ENCODE results near the gene ATXN3L.
"Not testable (repeated sequence)": the region's sequence is repeated elsewhere in the genome, so short reads cannot be mapped to it uniquely, and the experiment has no call there.

Gene ATXN3L

GRCh38 chrX:13305108-13305507 is 14.7 kb downstream of the ATXN3L start:
- no peak for DNase-seq (ENCODE audit: low read depth, low spot score)

- no peak for DNase-seq (ENCODE audit: low read depth, low spot score)
These were observed 15.8 kb downstream of the ATXN3L start for GRCh38 chrX:13304052-13304451.

GRCh38 chrX:13303248-13303647 is 16.6 kb downstream of the ATXN3L start:
- DNase-seq (ENCODE audit: low read depth, low spot score), result not testable (repeated sequence)

- DNase-seq (ENCODE audit: low read depth, low spot score), result no peak
These were observed 21.0 kb downstream of the ATXN3L start for GRCh38 chrX:13298836-13299235.

- DNase-seq (ENCODE audit: low read depth, low spot score), result no peak
These were observed 24.0 kb downstream of the ATXN3L start for GRCh38 chrX:13295841-13296240.

GRCh38 chrX:13293700-13294099 is 26.2 kb downstream of the ATXN3L start:
- no peak for DNase-seq (ENCODE audit: low read depth, low spot score)

- DNase-seq (ENCODE audit: low read depth, low spot score), result no peak
These were observed 28.8 kb downstream of the ATXN3L start for GRCh38 chrX:13290891-13291614.

GRCh38 chrX:13288671-13289070 is 31.2 kb downstream of the ATXN3L start:
- DNase-seq (ENCODE audit: low read depth, low spot score), result no peak

- DNase-seq (ENCODE audit: low read depth, low spot score), result no peak
These were observed 32.0 kb downstream of the ATXN3L start for GRCh38 chrX:13287816-13288215.

- DNase-seq (ENCODE audit: low read depth, low spot score), result no peak
These were observed 34.2 kb downstream of the ATXN3L start for GRCh38 chrX:13285693-13286092.

GRCh38 chrX:13285229-13285628 is 34.6 kb downstream of the ATXN3L start:
- no peak for DNase-seq (ENCODE audit: low read depth, low spot score)

- DNase-seq (ENCODE audit: low read depth, low spot score), result no peak
These were observed 35.3 kb downstream of the ATXN3L start for GRCh38 chrX:13284570-13284969.

GRCh38 chrX:13283950-13284546 is 35.8 kb downstream of the ATXN3L start:
- DNase-seq (ENCODE audit: low read depth, low spot score), result no peak

- DNase-seq (ENCODE audit: low read depth, low spot score), result no peak
These were observed 36.3 kb downstream of the ATXN3L start for GRCh38 chrX:13283512-13283911.

GRCh38 chrX:13281289-13281688 is 38.6 kb downstream of the ATXN3L start:
- no peak for DNase-seq (ENCODE audit: low read depth, low spot score)

- DNase-seq (ENCODE audit: low read depth, low spot score), result no peak
These were observed 40.4 kb downstream of the ATXN3L start for GRCh38 chrX:13279279-13280018.

GRCh38 chrX:13277539-13277938 is 42.3 kb downstream of the ATXN3L start:
- no peak for DNase-seq (ENCODE audit: low read depth, low spot score)

- DNase-seq (ENCODE audit: low read depth, low spot score), result no peak
These were observed 42.9 kb downstream of the ATXN3L start for GRCh38 chrX:13276991-13277390.

GRCh38 chrX:13275031-13275430 is 44.8 kb downstream of the ATXN3L start:
- no peak for DNase-seq (ENCODE audit: low read depth, low spot score)

GRCh38 chrX:13272426-13272825 is 47.4 kb downstream of the ATXN3L start:
- DNase-seq (ENCODE audit: low read depth, low spot score), result no peak

- no peak for DNase-seq (ENCODE audit: low read depth, low spot score)
These were observed 48.3 kb downstream of the ATXN3L start for GRCh38 chrX:13271511-13271910.

GRCh38 chrX:13270360-13270759 is 49.5 kb downstream of the ATXN3L start:
- DNase-seq (ENCODE audit: low read depth, low spot score), result no peak

GRCh38 chrX:13268874-13269273 is 51.0 kb downstream of the ATXN3L start:
- no peak for DNase-seq (ENCODE audit: low read depth, low spot score)

Data from brain pericyte (primary cell).